NCI-H748 (cell line): Measurements from ENCODE around the gene LONP2.
"Not testable (repeated sequence)": the region's sequence is repeated elsewhere in the genome, so short reads cannot be mapped to it uniquely, and the experiment has no call there.

ENCODE experiments used
- DNase-seq: peaks from one replicate; lab custom pipeline; 2025; ENCODE audit not compliant: unreplicated experiment; lab: John Stamatoyannopoulos, UW

Gene LONP2

DNA sequence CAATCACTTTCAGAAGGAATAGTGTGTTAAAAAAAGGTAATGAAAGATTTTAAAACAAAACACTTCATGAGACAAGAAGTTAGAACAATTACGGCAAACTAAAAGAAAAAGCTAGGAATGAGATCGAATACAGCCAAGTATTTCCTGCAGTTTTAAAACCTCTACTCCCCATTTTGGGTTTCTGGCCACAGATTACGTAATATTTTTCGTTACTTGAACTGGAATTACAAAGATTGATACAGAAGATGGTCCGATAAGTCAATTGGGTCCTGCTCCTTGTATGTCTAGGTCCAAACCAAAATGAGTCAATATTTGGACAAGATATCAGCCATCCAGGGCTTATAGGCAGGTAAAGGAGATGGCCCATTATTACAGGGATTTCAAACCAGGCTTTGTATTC, 88.9 kb downstream of the LONP2 start:
- no peak for DNase-seq

DNA sequence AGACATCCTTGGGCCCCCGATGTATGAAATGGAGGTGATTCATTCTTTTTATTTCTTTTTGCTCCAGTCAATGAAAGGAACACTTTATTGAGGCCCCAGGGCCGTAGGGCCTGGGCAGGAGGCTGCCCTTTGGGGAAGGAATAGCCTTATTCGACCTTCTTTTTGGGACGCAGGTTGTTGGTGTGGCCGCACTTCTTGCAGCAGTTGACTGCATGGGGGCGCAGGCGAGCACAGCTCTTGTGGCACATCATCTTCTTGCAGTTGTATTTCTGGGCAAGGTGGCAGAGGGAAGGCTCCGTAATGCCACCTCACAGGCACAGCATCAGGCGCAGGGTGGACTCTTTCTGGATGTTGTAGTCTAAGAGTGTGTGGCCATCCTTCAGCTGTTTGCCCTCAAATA, 90.2 kb downstream of the LONP2 start:
- no peak for DNase-seq

DNA sequence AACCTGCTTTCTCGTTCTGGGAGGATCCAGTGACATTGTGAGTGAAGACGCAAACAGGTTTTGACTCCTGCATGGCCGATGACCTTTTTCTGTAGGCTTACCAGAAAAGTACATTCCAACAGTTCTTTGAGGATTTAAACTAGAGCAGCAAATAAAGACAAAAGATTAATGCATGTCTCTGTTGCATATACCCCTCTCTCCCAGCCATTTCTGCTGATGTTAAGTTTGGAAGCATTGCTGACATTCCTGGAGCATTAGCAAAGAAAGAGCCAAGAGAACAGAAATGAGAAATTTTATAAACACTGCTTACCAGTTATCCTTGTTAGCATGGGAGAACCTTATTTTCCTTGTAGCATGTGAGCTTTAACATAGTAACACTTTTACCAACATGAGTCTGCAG, 91.9 kb downstream of the LONP2 start:
- DNase-seq: no peak

DNA sequence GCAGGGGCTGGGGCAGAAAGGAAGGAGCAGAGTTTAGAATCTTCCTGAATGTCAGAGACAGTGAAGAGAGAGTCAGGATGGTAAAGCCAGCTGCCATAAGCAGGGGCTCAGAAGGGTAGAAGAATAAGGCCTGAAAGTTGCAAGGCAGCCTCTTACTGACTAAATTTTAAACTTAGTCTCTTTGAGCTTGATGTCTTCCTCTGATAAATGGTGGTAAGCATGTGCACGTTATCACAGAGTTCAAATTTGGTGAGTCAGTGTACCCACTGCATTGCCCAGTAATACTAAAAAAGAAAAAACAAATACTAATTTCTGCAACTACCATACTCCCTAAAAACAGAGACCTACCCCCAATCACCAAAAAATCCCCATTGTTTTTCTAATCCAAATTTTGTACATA, 96.0 kb downstream of the LONP2 start:
- no peak for DNase-seq

DNA sequence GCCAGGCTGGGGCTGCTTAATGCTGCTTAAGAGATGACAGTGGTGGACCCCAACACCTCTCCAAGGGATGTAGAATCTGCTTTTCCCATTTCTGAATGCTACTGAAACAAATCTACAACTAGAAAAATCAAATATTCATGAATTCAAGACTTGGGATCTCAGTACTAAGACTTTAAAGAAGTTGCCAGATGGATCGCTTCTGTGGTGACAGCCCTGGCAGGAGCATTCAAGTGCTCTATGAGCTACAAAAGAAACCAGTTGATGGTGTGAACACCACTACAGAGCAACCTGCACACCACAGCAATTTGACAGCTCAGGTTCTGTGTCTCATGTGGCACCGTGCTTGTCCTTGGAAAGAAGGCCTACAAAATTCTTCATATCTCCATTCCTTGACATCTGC, 98.5 kb downstream of the LONP2 start:
- DNase-seq: no peak

DNA sequence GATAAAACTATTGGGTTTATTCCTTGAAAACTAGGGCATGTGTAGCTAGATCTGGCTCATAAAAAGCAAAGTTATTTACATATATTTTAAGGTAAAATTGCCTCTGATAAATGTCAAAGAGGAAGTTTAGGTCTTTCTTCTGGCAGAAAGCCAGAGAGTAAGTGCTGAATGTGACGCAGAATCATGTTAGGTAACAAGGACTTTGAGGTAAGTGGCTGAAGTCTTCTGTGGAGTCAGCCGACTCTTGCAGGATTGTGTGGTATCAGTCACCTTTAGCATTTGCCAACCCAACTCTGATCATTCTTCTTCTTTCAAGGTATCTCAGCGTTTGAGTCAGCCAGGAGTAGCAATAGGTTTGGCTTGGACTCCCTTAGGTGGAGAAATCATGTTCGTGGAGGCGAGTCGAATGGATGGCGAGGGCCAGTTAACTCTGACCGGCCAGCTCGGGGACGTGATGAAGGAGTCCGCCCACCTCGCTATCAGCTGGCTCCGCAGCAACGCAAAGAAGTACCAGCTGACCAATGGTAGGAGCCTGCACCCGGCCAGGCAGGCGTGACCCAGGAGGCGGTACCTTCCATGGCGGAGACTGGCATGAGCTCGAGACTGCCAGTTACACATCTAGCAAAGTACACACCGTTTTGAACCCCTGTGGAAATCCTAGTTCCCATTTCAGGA, 103.2 kb downstream of the LONP2 start:
- no peak for DNase-seq

DNA sequence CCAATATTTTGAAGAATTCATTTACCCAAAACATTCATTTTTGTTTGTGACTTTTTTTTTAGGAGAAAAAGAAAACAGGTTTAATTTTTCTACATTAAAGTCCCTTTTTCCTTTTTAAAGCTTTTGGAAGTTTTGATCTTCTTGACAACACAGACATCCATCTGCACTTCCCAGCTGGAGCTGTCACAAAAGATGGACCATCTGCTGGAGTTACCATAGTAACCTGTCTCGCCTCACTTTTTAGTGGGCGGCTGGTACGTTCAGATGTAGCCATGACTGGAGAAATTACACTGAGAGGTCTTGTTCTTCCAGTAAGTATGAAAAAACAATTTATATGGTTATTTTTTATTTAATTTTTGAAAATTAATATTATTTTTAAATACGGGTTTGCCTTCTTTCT, 103.9 kb downstream of the LONP2 start:
- peak; percentile 46 for DNase-seq

DNA sequence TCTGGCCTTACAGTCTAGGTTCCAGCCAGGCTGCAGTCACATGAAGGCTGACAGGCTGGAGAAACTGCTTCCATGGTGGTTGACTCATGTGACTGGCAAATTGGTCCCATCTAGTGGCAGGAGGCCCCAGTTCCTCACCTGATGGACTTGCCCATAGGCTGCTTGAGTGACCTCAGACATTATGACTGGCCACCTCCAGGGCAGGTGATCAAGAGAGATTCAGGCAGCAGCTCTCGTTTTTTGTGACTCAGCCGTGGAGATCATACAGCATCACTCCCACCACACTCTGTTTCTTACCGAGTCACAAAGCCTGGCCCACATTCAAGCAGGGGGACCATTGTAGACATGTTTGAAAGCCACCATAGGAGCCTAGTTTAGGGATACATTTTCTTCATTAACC, 106.6 kb downstream of the LONP2 start:
- DNase-seq: no peak

DNA sequence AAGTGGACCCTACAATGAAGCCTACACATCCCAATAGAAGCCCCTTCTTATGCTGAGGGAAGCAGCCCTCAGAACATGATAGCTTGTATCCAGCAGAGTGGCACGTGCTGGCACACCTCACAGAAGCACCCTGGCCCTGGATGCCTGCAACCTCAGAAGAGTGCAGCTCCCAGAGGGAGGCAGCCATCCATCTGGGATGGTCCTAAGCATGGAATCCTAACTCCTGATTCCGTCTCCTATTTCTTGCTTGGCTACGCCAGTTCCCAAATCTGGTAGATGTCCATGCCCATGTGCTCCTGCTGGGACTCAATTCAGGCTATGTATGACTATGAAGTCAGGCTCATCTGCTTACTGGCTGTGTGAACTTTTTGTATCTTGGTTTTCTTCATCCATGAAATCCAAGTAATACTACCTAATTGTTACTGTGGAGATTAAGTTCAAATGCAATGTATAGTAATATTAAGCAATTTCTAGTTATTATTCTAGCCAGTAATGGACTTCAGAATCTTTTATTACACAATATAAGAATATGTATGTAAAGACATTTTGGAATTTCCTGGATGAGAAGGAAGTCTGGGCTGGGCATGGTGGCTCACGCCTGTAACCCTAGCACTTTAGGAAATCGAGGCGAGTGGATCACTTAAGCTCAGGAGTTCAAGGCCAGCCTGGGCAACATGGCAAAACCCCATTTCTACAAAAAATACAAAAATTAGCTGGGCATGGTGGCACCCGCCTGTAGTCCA, 108.7 kb downstream of the LONP2 start:
- no peak for DNase-seq

DNA sequence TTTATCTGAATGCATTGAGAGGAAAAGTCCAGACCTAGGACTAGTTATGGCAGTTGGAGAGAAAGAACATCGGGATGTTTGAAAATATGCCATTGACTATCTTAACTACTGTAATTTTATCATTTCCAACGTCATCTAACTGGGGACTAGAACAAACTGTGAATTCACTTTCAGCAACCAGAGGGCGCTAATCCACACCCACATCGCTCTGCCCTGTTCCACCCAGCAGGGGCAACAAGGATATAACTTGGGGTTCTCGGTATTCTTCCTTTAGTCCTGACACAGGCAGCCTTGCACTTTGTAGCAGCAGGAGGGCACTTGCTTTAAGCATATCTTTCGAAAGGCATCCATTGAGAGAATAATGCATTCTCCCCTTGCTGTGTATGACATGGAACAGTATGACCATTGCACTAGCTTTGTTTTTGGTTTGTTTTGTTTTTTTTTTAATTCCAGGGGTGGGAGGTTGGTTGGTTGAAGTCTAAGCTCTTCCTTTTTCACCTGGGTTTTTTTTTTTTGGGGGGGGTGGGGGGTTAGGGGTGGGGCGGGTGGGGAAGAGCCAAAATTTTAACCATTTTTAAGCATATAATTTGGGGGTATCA, 109.6 kb downstream of the LONP2 start:
- peak; percentile 53 for DNase-seq

DNA sequence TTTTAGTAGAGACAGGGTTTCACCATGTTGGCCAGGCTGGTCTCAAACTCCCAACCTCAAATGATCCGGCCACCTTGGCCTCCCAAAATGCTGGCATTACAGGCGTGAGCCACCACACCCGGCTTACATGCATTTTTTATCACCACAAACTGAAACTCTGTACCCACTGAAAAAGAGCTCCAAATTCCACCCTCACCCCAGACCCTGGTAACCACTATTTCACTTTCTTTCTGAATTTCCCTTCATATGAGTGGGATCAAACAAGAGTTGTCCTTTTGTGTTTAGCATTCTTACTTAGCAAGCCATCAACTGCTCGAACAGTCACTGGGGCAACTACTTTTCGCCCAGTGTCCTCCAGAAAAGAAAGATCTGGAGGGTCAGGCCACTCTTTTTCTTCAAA, 110.3 kb downstream of the LONP2 start:
- DNase-seq: not testable (repeated sequence)

DNA sequence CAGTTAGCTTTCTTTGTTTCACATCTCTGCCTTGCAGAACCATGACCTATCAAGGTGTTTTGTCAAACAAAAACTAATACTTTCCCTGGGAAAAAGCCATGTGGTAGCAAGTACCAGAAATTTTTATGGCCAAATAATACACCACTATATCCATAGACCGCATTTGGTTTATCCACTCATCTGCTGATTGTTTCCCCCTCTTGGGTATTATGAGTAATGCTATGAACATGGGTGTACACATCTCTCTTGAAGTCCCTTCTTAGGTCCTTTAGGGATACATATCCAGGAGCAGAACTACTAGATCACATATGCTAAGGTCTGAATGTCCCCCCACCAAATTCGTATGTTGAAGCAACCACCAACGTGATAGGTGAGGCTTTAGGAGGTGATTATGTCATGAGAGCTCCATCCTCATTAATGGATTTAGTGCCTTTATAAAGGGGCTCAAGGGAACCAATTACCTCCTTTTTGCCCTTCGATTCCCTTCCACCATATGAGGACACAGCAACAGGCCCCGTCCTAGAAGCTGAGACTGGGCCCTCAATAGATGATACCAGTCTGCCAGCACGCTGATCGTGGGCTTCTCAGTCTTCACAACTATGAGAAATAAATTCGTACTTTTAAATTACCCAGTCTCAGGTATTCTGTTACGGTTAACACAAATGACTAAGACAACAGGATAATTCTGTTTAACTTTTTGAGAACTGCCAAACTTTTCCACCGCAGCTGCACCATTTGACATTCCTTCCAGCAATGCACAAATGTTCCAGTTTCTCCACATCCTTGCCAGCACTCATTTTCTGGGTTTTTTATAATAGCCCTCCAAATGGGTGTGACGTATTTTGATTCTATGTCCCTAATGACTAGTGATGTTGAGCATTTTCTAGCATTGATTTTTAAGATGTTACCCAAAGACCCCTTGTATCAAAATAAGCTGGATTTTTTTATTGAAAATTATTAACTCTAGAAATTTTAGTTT, 111.1 kb downstream of the LONP2 start:
- DNase-seq: no peak

DNA sequence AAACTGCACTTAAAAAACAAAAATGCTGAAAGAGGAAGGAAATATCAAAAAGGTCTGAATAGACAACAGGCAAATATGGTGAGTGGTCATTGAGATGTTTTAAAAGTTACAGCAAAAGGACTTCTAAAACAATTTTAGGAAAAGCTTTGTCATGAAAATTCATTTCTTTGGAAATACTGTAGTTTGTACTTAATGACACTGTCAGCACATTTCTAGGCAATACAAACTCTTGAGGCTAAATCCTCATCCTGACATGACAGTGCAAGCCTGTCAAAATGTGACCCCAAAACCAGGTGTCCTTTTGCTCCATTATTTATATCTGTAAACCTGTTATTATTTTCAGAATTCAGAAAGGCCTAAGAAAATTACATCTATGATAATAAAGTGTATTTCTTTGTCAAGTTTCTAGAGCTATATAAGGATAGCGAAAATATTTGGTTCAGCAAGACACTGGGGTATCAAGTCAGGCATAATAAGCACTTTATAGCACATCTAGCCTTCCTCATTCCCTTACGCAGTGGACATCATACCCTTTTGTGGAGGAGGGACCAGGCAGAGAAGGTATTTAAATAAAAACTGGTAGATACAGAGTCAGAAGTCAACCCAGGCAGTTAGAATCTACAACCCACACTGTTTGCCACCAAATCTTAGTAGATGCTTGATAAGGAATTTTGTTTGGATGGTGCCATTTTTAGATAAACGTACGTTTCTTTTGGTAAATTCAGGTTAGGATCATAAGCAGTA, 112.7 kb downstream of the LONP2 start:
- no peak for DNase-seq

DNA sequence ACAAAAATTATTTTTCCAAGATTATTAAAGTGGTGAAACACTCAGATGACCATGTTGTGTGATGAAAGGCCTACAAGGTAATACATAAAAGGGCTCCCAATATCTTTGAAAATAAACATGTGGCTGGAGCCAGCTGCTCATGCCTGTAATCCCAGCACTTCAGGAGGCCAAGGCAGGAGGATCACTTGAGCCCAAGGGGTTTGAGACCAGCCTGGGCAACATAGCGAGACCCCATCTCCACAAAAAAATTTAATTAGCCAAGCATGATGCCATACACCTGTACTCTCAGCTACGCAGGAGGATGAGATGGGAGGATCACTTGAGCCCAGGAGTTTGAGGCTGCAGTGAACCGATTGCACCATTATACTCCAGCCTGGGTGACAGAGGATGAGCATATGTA, 114.3 kb downstream of the LONP2 start:
- no peak for DNase-seq

DNA sequence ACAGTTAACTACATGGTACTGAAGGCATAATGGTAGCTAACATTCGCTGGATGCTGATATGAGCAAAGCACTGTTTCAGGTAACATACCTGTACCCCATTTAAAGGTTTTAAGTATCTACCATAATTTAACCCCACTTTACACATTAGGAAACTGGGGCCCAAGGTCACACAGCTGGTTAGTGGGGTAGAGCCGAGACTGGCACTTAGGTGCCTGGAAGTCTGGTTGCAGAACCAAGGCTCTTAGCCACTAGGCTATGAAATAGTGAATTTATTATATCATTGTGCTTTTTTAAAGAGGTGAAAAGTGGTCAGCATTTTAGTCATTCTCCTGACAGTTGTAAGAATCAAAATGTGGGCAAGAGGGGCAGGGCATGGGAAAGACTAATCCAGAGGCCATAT, 115.9 kb downstream of the LONP2 start:
- no peak for DNase-seq

DNA sequence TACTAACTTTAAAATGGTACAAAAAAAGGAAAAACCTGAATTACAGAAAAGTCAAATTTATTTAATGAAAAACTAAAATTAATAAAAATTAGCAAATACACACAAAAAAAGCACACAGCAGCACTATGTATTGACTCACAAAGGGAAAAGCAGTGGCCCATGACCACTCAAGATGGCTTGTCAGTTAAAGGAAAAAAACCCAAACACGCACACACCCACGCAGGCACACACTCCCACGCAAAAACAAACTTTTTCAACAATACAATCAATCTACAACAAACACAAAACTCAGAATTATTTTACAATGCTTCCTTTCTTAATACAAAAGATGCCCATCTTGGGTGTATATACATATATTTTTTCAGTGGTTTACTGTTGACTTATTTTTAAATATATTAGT, 116.9 kb downstream of the LONP2 start:
- no peak for DNase-seq

DNA sequence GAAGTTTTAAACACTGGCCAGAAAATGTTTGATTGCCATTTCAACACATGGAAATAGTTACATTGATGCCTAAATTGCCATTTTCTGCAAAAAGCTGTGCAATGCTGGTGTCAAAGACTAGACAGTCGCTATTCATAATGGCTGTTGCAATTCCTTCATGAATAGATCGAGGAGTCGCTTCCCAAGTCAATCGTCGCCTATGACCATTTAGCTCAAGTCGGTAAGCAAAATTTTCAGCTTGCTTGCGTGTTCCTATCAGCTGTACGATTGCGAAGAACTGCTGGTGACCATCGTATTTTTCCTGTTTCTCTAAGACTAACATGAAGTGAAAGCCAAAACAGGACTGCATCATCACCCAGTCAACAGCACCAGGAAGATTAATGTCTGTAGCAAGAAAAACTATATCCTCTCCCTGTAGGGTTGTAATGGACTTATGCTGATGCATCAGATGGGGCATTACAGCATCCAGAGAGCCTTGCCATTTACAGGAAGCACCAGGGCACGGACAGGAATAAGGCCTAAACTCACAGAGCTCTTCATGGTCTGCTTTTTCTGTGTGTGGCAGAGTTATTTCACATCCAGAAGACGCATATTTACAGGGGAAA, 117.5 kb downstream of the LONP2 start:
- DNase-seq: no peak

DNA sequence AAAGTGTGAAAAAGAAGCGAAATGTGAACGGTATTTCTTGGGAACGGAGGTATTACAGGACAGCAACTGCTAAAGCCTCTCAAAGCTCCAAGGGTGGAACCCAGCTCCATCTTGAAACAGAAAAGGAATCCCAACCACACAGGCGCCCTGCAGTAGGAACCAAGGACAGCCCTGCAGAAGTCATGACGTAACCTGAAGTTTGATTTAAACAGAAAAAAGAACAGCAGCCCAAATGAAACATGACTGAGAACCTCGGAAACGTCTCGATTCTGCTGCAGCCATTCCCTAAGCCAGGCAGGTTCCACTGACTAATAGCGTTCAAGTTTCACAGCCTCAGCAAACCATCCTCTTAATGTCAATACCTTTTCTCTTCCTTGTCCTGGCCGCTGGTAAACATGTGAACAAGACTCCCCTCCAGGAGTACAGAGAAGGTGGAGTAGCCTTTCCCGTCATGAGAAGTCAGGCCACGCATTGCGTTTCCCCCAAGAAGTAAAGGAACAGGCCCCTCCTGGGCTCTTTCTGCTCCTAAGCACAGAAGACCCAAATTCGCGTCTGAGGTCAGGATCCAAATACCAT, 121.0 kb downstream of the LONP2 start:
- no peak for DNase-seq

DNA sequence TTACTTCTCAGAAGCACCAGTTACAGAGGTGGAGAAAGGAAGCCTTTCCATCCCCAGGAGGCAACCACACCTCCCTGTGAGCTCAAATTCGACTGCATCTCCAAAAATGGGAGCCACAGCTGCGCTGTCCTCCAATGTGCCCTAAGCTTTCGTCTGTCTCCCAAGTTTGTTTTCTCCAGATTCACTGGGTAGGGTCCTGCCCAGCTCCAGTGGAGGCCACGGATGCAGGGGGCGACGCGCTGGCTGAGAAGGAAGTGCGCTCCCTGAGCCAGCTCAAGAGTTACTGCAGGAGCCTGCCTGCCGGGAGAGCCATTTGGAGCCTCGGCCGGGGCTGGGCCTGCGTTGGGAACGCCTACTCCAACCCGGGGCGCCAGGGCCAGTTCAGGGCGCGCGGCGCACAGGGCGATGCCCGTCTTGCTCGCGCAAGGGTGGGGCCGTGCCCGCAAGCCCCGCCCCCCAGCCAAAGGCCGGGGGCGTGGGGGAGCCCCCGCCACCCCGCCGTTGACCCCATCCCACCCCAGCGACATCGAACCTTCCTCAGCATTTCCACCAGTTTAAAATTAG, 121.6 kb downstream of the LONP2 start:
- peak; percentile 80 for DNase-seq
